ENCODE measurements around the gene XAGE5.

- no peak for TF ChIP-seq CTCF (optimal IDR thresholded peaks at IDR 0.05 in 1 of 3, IDR thresholded peaks at IDR 0.05 in 1 of 3, conservative IDR thresholded peaks at IDR 0.05 in 1 of 3; ENCODE audit: extremely low read depth in 1 of 3, insufficient read depth in 2 of 3, low read length in 3 of 3)
- TF ChIP-seq EZH2 (IDR thresholded peaks at IDR 0.05; ENCODE audit: low read length) = no peak
Measured at GRCh38 chrX:52865343-52865998, 54.4 kb downstream of the XAGE5 start.

All from keratinocyte (primary cell).